ENCODE measurements around the gene RUFY2.

DNA sequence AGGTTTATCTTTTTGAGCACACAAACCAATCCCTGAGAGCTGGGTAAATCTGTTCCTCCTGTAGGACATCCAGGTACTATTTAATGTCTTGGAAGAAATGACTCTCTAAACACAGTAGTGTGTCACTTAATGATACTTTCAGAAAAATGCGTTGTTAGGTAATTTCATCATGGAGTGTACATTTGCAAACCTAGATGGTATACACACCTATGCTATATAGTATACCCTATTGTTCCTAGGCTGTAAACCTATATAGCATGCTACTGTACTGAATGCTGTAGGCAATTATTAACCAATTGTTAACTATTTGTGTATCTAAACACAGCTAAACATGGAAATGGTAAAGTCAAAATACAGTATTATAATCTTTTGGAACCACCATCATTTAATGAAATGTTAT is 10.1 kb downstream of the RUFY2 start:
- no peak for TF ChIP-seq POLR2A (IDR thresholded peaks at IDR 0.05)
- TF ChIP-seq, protein P1, sequence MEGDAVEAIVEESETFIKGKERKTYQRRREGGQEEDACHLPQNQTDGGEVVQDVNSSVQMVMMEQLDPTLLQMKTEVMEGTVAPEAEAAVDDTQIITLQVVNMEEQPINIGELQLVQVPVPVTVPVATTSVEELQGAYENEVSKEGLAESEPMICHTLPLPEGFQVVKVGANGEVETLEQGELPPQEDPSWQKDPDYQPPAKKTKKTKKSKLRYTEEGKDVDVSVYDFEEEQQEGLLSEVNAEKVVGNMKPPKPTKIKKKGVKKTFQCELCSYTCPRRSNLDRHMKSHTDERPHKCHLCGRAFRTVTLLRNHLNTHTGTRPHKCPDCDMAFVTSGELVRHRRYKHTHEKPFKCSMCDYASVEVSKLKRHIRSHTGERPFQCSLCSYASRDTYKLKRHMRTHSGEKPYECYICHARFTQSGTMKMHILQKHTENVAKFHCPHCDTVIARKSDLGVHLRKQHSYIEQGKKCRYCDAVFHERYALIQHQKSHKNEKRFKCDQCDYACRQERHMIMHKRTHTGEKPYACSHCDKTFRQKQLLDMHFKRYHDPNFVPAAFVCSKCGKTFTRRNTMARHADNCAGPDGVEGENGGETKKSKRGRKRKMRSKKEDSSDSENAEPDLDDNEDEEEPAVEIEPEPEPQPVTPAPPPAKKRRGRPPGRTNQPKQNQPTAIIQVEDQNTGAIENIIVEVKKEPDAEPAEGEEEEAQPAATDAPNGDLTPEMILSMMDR (IDR thresholded peaks at IDR 0.05): no peak

Measured in heart left ventricle (tissue), 13 donors.